Measurements from ENCODE around the gene PFDN1.

The PFDN1 gene

DNA sequence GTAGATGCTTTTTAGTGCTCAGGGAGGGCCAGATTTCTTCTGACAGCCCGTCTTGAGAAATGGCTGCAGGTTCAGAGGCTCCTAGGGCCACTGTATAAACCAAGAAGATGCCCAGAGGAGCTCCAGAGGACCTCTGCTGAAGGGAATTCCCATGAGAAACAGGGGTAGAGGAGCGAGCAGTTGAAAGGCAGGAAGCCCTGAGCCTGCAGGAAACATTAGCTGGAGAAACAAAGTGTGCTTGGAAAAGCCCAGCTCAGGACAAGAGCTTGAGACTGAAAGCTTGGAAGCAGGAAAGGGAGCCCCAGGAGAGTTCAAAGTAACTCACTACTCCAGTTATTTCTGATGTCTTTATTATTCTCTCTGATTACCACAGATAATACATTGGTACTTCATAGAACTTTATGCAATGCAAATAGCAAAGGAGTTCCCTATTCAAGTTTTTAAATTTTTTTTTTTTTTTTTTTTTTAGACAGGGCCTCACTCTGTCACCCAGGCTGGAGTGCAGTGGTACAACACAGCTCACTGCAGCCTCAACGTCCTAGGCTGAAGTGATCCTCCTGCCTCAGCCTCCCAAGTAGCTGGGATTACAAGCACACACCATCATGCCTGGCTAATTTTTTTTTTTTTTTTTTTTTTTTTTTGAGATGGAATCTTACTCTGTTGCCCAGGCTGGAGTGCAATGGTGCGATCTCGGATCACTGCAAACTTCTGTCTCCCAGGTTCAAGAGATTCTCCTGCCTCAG, 27.0 kb upstream of the PFDN1 start:
- DNase-seq: no peak
- Histone ChIP-seq H3K4me1 (ENCODE audit: control extremely low read depth in 1 of 4, control insufficient read depth in 4 of 4, insufficient read depth in 4 of 4, low read length in 3 of 4) (peaks cover 0 to under 1% (median 0%) of the 10 kb centered on the region in 4 experiments), H3K9me3 (ENCODE audit: control extremely low read depth in 1 of 5, control insufficient read depth in 4 of 5, insufficient read depth in 2 of 5, low read depth in 1 of 5, low read length in 4 of 5) (no peaks in the 10 kb centered on the region), H3K4me3 (ENCODE audit: control insufficient read depth in 1 of 7, extremely low read depth in 1 of 7, insufficient read depth in 4 of 7, low read depth in 2 of 7, low read length in 6 of 7) (no peak overlapping the region), H3K27me3 (replicated peaks in 2 of 5; ENCODE audit: control insufficient read depth in 4 of 5, insufficient read depth in 5 of 5, low read length in 4 of 5) (no peaks in the 10 kb centered on the region), H3K36me3 (ENCODE audit: control insufficient read depth in 4 of 4, insufficient read depth in 4 of 4, low read length in 3 of 4) (peaks cover 0 to 17% (median 0%) of the 10 kb centered on the region in 4 experiments), H3K27ac (ENCODE audit: insufficient read depth in 1 of 2, low read depth in 1 of 2, low read length in 2 of 2, poor library complexity in 1 of 2, severe bottlenecking in 2 of 2) (no peak overlapping the region)
- CTCF ChIA-PET: interaction anchor here (0.6 to 19.8 kb wide), 3 partner anchors 20 to 936 kb away, joined by 3 to 204 read pairs (median 3); partner anchors contain the start of genes HBEGF and SLC4A9
- WGBS (ENCODE audit: insufficient coverage): 98% methylated on average over 5 of the region's 5 CpGs
- POLR2A ChIA-PET: no interaction called here

DNA sequence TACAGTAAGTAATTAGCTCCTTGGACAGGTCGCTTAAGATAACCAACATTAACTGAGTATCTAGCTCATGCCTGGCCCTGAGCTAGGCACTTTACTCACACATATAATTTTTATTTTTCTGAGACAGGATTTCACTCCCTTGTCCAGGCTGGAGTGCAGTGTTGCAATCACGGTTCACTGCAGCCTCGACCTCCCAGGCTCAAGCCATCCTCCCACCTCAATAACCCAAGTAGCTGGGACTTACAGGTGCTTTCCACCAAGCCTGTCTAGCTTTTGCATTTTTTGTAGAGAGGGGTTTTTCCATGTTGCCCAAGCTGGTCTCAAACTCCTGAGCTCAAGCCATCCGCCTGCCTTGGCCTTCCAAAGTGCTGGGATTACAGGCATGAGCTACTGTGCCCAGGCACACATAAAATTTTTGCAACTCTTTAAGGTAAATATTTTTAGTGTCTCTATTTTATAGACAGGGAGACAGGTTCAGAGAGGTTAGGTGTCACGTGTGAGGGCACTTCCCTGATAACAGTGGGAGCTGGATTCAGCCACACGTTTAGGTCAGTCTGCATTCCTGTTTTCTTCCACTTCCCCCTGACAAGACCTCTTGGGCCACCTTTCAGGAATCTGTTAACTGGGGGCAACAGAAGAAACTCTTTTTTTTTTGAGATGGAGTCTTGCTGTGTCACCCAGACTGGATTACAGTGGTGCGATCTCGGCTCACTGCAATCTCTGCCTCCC, 25.3 kb upstream of the PFDN1 start:
- H3K36me3 ChIP-seq (ENCODE audit: control insufficient read depth in 4 of 4, insufficient read depth in 4 of 4, low read length in 3 of 4): peaks cover 0 to 7% (median 0%) of the 10 kb centered on the region in 4 experiments
- no peak for DNase-seq
- POLR2A ChIA-PET: interaction anchor here (0.9 kb wide), 1 partner anchor 15 kb away, joined by 3 read pairs; no protein-coding TSS in a partner anchor
- H3K4me1 ChIP-seq (ENCODE audit: control extremely low read depth in 1 of 4, control insufficient read depth in 4 of 4, insufficient read depth in 4 of 4, low read length in 3 of 4): peaks cover 0 to 4% (median 0%) of the 10 kb centered on the region in 4 experiments
- no peak overlapping the region for H3K4me3 ChIP-seq (ENCODE audit: control insufficient read depth in 1 of 7, extremely low read depth in 1 of 7, insufficient read depth in 4 of 7, low read depth in 2 of 7, low read length in 6 of 7)
- H3K27ac ChIP-seq (ENCODE audit: insufficient read depth in 1 of 2, low read depth in 1 of 2, low read length in 2 of 2, poor library complexity in 1 of 2, severe bottlenecking in 2 of 2): no peak overlapping the region
- CTCF ChIA-PET: interaction anchor here (0.7 to 19.8 kb wide), 6 partner anchors 13 to 650 kb away, joined by 3 to 204 read pairs (median 5); partner anchors contain the start of gene HBEGF
- WGBS (ENCODE audit: insufficient coverage): 91% methylated on average over 5 of the region's 8 CpGs
- H3K27me3 ChIP-seq (replicated peaks in 2 of 5; ENCODE audit: control insufficient read depth in 4 of 5, insufficient read depth in 5 of 5, low read length in 4 of 5): no peaks in the 10 kb centered on the region
- H3K9me3 ChIP-seq (ENCODE audit: control extremely low read depth in 1 of 5, control insufficient read depth in 4 of 5, insufficient read depth in 2 of 5, low read depth in 1 of 5, low read length in 4 of 5): no peaks in the 10 kb centered on the region

DNA sequence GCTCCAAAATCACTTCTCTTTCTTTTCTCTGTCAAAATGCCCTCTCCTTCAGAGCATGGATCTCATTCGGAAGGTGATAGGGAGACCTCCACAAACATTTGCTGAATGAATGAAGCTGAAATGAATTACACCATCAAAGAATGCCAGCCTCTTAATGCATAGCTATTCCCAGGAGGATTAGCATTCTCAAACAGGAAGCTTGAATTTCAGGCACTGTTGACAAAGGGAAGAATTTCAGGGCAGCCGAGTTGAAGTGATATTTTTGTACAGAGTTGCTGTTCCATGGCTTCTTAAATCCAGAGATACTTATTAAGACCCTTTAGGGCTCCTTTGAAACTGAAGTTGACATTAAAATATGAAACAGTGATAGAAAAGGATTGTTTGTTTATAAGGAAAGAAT, 24.7 kb upstream of the PFDN1 start:
- ChIA-PET POLR2A (interaction anchor here (0.9 kb wide), 1 partner anchor 15 kb away, joined by 3 read pairs; no protein-coding TSS in a partner anchor), CTCF (interaction anchor here (0.9 to 19.8 kb wide), 5 partner anchors 16 to 87 kb away, joined by 3 to 204 read pairs (median 6); partner anchors contain the start of gene HBEGF)
- H3K27me3 ChIP-seq (replicated peaks in 2 of 5; ENCODE audit: control insufficient read depth in 4 of 5, insufficient read depth in 5 of 5, low read length in 4 of 5): no peaks in the 10 kb centered on the region
- 86% methylated on average over 1 of the region's 2 CpGs for WGBS (ENCODE audit: insufficient coverage)
- H3K9me3 ChIP-seq (ENCODE audit: control extremely low read depth in 1 of 5, control insufficient read depth in 4 of 5, insufficient read depth in 2 of 5, low read depth in 1 of 5, low read length in 4 of 5): no peaks in the 10 kb centered on the region
- peaks cover 0 to 6% (median 0%) of the 10 kb centered on the region in 4 experiments for H3K4me1 ChIP-seq (ENCODE audit: control extremely low read depth in 1 of 4, control insufficient read depth in 4 of 4, insufficient read depth in 4 of 4, low read length in 3 of 4)
- no peak overlapping the region for H3K4me3 ChIP-seq (ENCODE audit: control insufficient read depth in 1 of 7, extremely low read depth in 1 of 7, insufficient read depth in 4 of 7, low read depth in 2 of 7, low read length in 6 of 7)
- peaks cover 0 to 1% (median 0%) of the 10 kb centered on the region in 4 experiments for H3K36me3 ChIP-seq (ENCODE audit: control insufficient read depth in 4 of 4, insufficient read depth in 4 of 4, low read length in 3 of 4)
- no peak for DNase-seq
- H3K27ac ChIP-seq (ENCODE audit: insufficient read depth in 1 of 2, low read depth in 1 of 2, low read length in 2 of 2, poor library complexity in 1 of 2, severe bottlenecking in 2 of 2): no peak overlapping the region

DNA sequence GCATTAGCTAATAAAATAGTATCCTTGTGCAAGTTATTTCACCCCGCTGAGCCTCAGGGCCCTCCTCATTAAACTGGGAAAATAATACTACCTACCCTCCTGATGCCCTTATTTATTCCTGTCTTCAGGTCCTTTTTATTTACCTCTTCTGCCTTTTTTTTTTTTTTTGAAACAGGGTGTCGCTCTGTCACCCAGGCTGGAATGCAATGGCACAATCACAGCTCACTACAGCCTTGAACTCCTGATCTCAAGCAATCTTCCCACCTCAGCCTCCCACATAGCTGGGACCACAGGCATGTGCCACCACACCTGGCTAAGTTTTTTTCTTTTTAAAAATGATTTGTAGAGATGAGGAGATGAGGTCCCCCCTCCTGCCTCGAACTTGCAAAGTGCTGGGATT, 22.6 kb upstream of the PFDN1 start:
- peaks cover 0 to 11% (median 0%) of the 10 kb centered on the region in 4 experiments for H3K4me1 ChIP-seq (ENCODE audit: control extremely low read depth in 1 of 4, control insufficient read depth in 4 of 4, insufficient read depth in 4 of 4, low read length in 3 of 4)
- POLR2A ChIA-PET: no interaction called here

DNA sequence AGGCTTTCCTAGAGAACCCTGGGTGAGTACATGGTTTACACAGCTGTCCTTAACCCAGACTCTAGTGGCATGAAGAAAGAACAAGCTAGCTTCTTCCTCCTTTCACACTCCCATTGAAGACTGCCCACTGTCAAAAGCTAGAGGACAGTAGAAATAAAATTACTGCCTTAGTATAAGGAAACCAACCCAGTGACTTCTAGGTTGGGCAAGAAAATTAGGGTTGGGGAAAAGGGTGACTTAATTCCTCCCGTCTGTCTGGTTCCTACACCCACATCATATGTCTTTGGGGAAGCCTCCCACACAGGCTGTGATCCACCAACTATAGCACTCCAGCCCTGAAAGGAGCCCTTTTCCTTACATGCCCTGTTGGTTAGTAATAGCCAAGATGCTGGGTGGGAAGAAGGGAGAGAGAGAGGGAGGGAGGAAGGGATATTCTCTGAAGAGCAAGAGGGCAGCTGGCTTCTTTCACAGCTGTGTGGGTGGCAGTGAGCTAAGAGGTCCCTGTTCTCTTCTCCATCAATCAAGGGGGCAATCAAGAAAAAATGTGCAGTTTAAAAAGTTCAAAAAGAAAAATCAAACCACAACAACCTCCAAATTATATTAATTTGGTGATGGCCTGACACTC, 21.8 kb upstream of the PFDN1 start:
- Histone ChIP-seq H3K27ac (ENCODE audit: insufficient read depth in 1 of 2, low read depth in 1 of 2, low read length in 2 of 2, poor library complexity in 1 of 2, severe bottlenecking in 2 of 2) (no peak overlapping the region), H3K4me1 (ENCODE audit: control extremely low read depth in 1 of 4, control insufficient read depth in 4 of 4, insufficient read depth in 4 of 4, low read length in 3 of 4) (peaks cover 0 to 11% (median 0%) of the 10 kb centered on the region in 4 experiments), H3K36me3 (ENCODE audit: control insufficient read depth in 4 of 4, insufficient read depth in 4 of 4, low read length in 3 of 4) (no peaks in the 10 kb centered on the region), H3K9me3 (ENCODE audit: control extremely low read depth in 1 of 5, control insufficient read depth in 4 of 5, insufficient read depth in 2 of 5, low read depth in 1 of 5, low read length in 4 of 5) (no peaks in the 10 kb centered on the region), H3K27me3 (replicated peaks in 2 of 5; ENCODE audit: control insufficient read depth in 4 of 5, insufficient read depth in 5 of 5, low read length in 4 of 5) (no peaks in the 10 kb centered on the region), H3K4me3 (ENCODE audit: control insufficient read depth in 1 of 7, extremely low read depth in 1 of 7, insufficient read depth in 4 of 7, low read depth in 2 of 7, low read length in 6 of 7) (no peak overlapping the region)
- ChIA-PET CTCF (interaction anchor here (1.4 to 1.6 kb wide), 2 partner anchors 13 to 21 kb away, joined by 4 to 7 read pairs; partner anchors contain the start of gene HBEGF), POLR2A (interaction anchor here (0.5 kb wide), 1 partner anchor 59 kb away, joined by 3 read pairs; no protein-coding TSS in a partner anchor)
- WGBS (ENCODE audit: insufficient coverage): no CpG with 5 or more reads among the region's 1 CpG
- no peak for DNase-seq

More for the DNA sequence above, 22.6 kb upstream of the PFDN1 start:
- no peak for DNase-seq
- Histone ChIP-seq H3K27ac (ENCODE audit: insufficient read depth in 1 of 2, low read depth in 1 of 2, low read length in 2 of 2, poor library complexity in 1 of 2, severe bottlenecking in 2 of 2) (no peak overlapping the region), H3K4me3 (ENCODE audit: control insufficient read depth in 1 of 7, extremely low read depth in 1 of 7, insufficient read depth in 4 of 7, low read depth in 2 of 7, low read length in 6 of 7) (no peak overlapping the region), H3K27me3 (replicated peaks in 2 of 5; ENCODE audit: control insufficient read depth in 4 of 5, insufficient read depth in 5 of 5, low read length in 4 of 5) (no peaks in the 10 kb centered on the region), H3K9me3 (ENCODE audit: control extremely low read depth in 1 of 5, control insufficient read depth in 4 of 5, insufficient read depth in 2 of 5, low read depth in 1 of 5, low read length in 4 of 5) (no peaks in the 10 kb centered on the region), H3K36me3 (ENCODE audit: control insufficient read depth in 4 of 4, insufficient read depth in 4 of 4, low read length in 3 of 4) (no peaks in the 10 kb centered on the region)
- 100% methylated on average over 1 of the region's 3 CpGs for WGBS (ENCODE audit: insufficient coverage)
- CTCF ChIA-PET: interaction anchor here (1.6 kb wide), 1 partner anchor 21 kb away, joined by 7 read pairs; the partner anchor contains the start of gene HBEGF

DNA sequence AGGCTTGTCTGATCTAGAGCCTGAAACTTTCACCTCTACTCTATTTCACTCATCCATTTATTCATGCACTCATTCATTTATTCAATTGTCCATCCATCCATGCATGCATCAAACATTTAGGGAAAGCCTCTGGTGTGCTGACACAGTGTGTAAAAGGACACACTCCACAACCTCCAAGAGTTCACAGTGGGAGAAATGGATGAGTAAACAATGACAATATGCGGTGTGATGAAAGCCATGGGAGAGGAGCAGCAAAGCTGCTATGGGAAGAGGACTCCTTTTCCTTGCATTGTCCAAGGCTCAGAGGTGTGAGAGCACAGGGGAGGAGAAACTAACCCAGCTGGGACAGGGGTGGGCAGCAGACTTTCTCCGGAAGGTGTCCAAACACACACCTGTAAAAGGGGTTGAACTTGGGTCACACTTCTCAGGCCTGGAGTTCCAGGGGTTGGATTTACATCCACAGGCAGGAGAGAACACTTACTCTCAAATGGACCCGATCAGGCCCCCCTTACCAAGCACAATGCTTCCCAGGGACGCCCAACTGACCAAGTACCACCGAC, 21.2 kb upstream of the PFDN1 start:
- Histone ChIP-seq H3K27ac (ENCODE audit: insufficient read depth in 1 of 2, low read depth in 1 of 2, low read length in 2 of 2, poor library complexity in 1 of 2, severe bottlenecking in 2 of 2) (no peak overlapping the region), H3K9me3 (ENCODE audit: control extremely low read depth in 1 of 5, control insufficient read depth in 4 of 5, insufficient read depth in 2 of 5, low read depth in 1 of 5, low read length in 4 of 5) (no peaks in the 10 kb centered on the region), H3K4me3 (ENCODE audit: control insufficient read depth in 1 of 7, extremely low read depth in 1 of 7, insufficient read depth in 4 of 7, low read depth in 2 of 7, low read length in 6 of 7) (no peak overlapping the region), H3K4me1 (ENCODE audit: control extremely low read depth in 1 of 4, control insufficient read depth in 4 of 4, insufficient read depth in 4 of 4, low read length in 3 of 4) (peaks cover 0 to 17% (median 0%) of the 10 kb centered on the region in 4 experiments), H3K36me3 (ENCODE audit: control insufficient read depth in 4 of 4, insufficient read depth in 4 of 4, low read length in 3 of 4) (no peaks in the 10 kb centered on the region), H3K27me3 (replicated peaks in 2 of 5; ENCODE audit: control insufficient read depth in 4 of 5, insufficient read depth in 5 of 5, low read length in 4 of 5) (no peaks in the 10 kb centered on the region)
- DNase-seq: no peak
- ChIA-PET CTCF (interaction anchor here (1.4 to 1.6 kb wide), 2 partner anchors 12 to 22 kb away, joined by 4 to 7 read pairs; partner anchors contain the start of gene HBEGF), POLR2A (no interaction called here)
- WGBS (ENCODE audit: insufficient coverage): 92% methylated on average over 2 of the region's 5 CpGs

Measured in common myeloid progenitor, CD34-positive (primary cell).